CD4-positive, alpha-beta memory T cell (primary cell): ENCODE data around the gene DKK3. TPM values are rescaled to one million over a fixed set of nuclear protein-coding genes. Genes with fewer than 3 reads are reported as not detected.

Experiments used
- CTCF ChIA-PET: fragments of 350-600 bp; sonication (Branson Sonifier 250); formaldehyde crosslinking; loops from one replicate; lab custom pipeline; 2021; ENCODE audit warnings: inconsistent platforms; ENCODE audit not compliant: partially characterized antibody; lab: Charles Lee
- POLR2A ChIA-PET: fragments of 350-600 bp; sonication (Branson Sonifier 250); formaldehyde crosslinking; loops from one replicate; lab custom pipeline; 2021; ENCODE audit not compliant: partially characterized antibody; lab: Charles Lee
- DNase-seq, 5 donors: peaks; one replicate each; pipeline versions ENCODE4 v3.0.0 to v3.0.0-alpha.2; 2020 to 2022; ENCODE audit warnings: mixed read lengths in 1 of 5
- H3K27ac ChIP-seq: one replicate; pipeline ENCODE4 v1.7.0; 2013; ENCODE audit warnings: low read depth, low read length
- H3K27me3 ChIP-seq: 2 replicates; pipeline ENCODE4 v1.7.0; 2013; ENCODE audit warnings: mild to moderate bottlenecking, low read length, moderate library complexity; ENCODE audit not compliant: insufficient read depth
- H3K36me3 ChIP-seq: 2 replicates; pipeline ENCODE4 v1.7.0; 2013; ENCODE audit warnings: mild to moderate bottlenecking, low read length, moderate library complexity; ENCODE audit not compliant: insufficient read depth
- H3K4me1 ChIP-seq: 2 replicates; pipeline ENCODE4 v1.7.0; 2013; ENCODE audit warnings: mild to moderate bottlenecking, low read length, moderate library complexity; ENCODE audit not compliant: insufficient read depth
- H3K4me3 ChIP-seq, 2 donors: one replicate each; pipeline ENCODE4 v1.7.0; 2013; ENCODE audit warnings: low read length in 2 of 2, mild to moderate bottlenecking in 1 of 2
- H3K9me3 ChIP-seq, 2 donors: one replicate each; pipeline ENCODE4 v1.7.0; 2013; ENCODE audit warnings: low read length in 2 of 2, control low read depth in 1 of 2; ENCODE audit not compliant: control insufficient read depth in 1 of 2
- H3K27ac Mint-ChIP-seq, 7 donors: one replicate each; pipeline ENCODE4 v1.8.0; 2020 to 2021; ENCODE audit warnings: mixed read lengths in 7 of 7, mild to moderate bottlenecking in 6 of 7, inconsistent platforms in 3 of 7, moderate library complexity in 3 of 7
- H3K27me3 Mint-ChIP-seq, 2 donors: one replicate each; pipeline ENCODE4 v1.8.0; 2020 to 2021; ENCODE audit warnings: mixed read lengths in 2 of 2
- H3K36me3 Mint-ChIP-seq, 2 donors: one replicate each; pipeline ENCODE4 v1.8.0; 2020 to 2021; ENCODE audit warnings: mixed read lengths in 2 of 2, inconsistent platforms in 1 of 2, mild to moderate bottlenecking in 1 of 2
- H3K4me1 Mint-ChIP-seq, 4 donors: one replicate each; pipeline ENCODE4 v1.8.0; 2020 to 2021; ENCODE audit warnings: mixed read lengths in 4 of 4, mild to moderate bottlenecking in 1 of 4
- H3K4me3 Mint-ChIP-seq, 8 donors: one replicate each; pipeline ENCODE4 v1.8.0; 2020 to 2021; ENCODE audit warnings: mixed read lengths in 8 of 8, mild to moderate bottlenecking in 7 of 8, moderate library complexity in 6 of 8, inconsistent platforms in 3 of 8
- H3K9me3 Mint-ChIP-seq, 8 donors: one replicate each; pipeline ENCODE4 v1.8.0; 2020 to 2021; ENCODE audit warnings: mixed read lengths in 8 of 8, mild to moderate bottlenecking in 5 of 8, inconsistent platforms in 3 of 8, moderate library complexity in 1 of 8
- intact Hi-C: fragments of 100-400 bp; cut with micrococcal nuclease; formaldehyde crosslinking; loops from one replicate; pipeline ENCODE4 v1.15.1; 2023
- polyA plus RNA-seq, 2 donors: library from polyadenylated mRNA; unstranded; fragments of 300-500 nt; fragmentation: Illumina TruSeq; gene quantifications; one replicate each; pipeline ENCODE4 v1.2.3, GENCODE V29; 2021
- total RNA-seq, 2 experiments: library from RNA; stranded (reverse); gene quantifications; one replicate each; pipeline ENCODE4 v1.2.3, GENCODE V29; 2021

The DKK3 gene
- total and polyA plus RNA-seq, 4 experiments from 2014 or later: 0.89 to 3.1 (median 2.9) TPM; not detected in 1

- POLR2A ChIA-PET: no interaction called here
- no peaks in the 10 kb centered on the region for H3K9me3 Mint-ChIP-seq
- CTCF ChIA-PET: no interaction called here
- no peaks in the 10 kb centered on the region for H3K9me3 ChIP-seq
- no peaks in the 10 kb centered on the region for H3K36me3 ChIP-seq
- H3K27me3 Mint-ChIP-seq: peaks cover 1 to 2% of the 10 kb centered on the region in 2 donors
- H3K36me3 Mint-ChIP-seq: no peaks in the 10 kb centered on the region
- H3K4me3 ChIP-seq: no peak overlapping the region
- no peaks in the 10 kb centered on the region for H3K27me3 ChIP-seq
- no peak overlapping the region for H3K27ac ChIP-seq
- no peak overlapping the region for H3K4me3 Mint-ChIP-seq
- no peaks in the 10 kb centered on the region for H3K4me1 ChIP-seq
- no peak overlapping the region for H3K27ac Mint-ChIP-seq
- DNase-seq: no peak
- H3K4me1 Mint-ChIP-seq: peaks cover 0 to 1% (median 0%) of the 10 kb centered on the region in 4 donors
- intact Hi-C loops: no loop called here
These were observed 27.1 kb downstream of the DKK3 start for GRCh38 chr11:11981364-11981763.

- no peak overlapping the region for H3K4me3 Mint-ChIP-seq
- ChIA-PET POLR2A (no interaction called here), CTCF (interaction anchor here (5.4 kb wide), 1 partner anchor 14 kb away, joined by 27 read pairs; no protein-coding TSS in a partner anchor)
- intact Hi-C loops: no loop called here
- no peaks in the 10 kb centered on the region for H3K36me3 Mint-ChIP-seq
- Histone ChIP-seq H3K4me1 (no peaks in the 10 kb centered on the region), H3K36me3 (no peaks in the 10 kb centered on the region), H3K4me3 (no peak overlapping the region), H3K27me3 (no peaks in the 10 kb centered on the region), H3K9me3 (no peaks in the 10 kb centered on the region), H3K27ac (no peak overlapping the region)
- H3K27me3 Mint-ChIP-seq: peaks cover 1 to 2% of the 10 kb centered on the region in 2 donors
- H3K4me1 Mint-ChIP-seq: peaks cover 0 to 6% (median 1%) of the 10 kb centered on the region in 4 donors
- no peak for DNase-seq
- no peaks in the 10 kb centered on the region for H3K9me3 Mint-ChIP-seq
- no peak overlapping the region for H3K27ac Mint-ChIP-seq
These were observed 27.6 kb downstream of the DKK3 start for GRCh38 chr11:11980841-11981308.

DNA sequence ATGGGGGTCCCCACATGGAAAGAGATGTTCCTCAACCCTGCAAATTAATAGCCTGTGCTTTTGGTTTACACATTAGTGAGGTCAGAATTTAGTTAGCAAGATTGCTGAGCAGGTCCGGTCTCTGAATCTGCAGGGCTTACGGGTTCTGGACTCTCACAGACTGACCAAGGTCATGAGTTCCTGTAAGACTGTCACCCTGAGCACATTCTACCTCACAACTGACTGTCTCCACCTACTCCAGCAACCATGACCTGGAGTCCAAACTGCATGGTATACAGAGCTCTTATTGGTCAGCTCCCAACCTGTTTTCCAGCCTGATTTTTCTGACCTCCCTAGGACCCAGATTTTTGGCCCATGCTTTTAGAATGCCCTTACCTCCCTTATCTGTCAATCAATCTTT is 28.2 kb downstream of the DKK3 start:
- H3K4me1 ChIP-seq: peaks cover 5% of the 10 kb centered on the region
- Mint-ChIP-seq H3K4me3 (no peak overlapping the region), H3K4me1 (peaks cover 0 to 13% (median 7%) of the 10 kb centered on the region in 4 donors), H3K27me3 (peaks cover 1 to 2% of the 10 kb centered on the region in 2 donors), H3K9me3 (no peaks in the 10 kb centered on the region), H3K27ac (no peak overlapping the region), H3K36me3 (no peaks in the 10 kb centered on the region)
- no peak overlapping the region for H3K27ac ChIP-seq
- intact Hi-C loops: no loop called here
- ChIA-PET POLR2A (no interaction called here), CTCF (interaction anchor here (5.4 kb wide), 1 partner anchor 14 kb away, joined by 27 read pairs; no protein-coding TSS in a partner anchor)
- H3K27me3 ChIP-seq: no peaks in the 10 kb centered on the region
- DNase-seq: no peak
- no peaks in the 10 kb centered on the region for H3K36me3 ChIP-seq
- no peak overlapping the region for H3K4me3 ChIP-seq
- no peaks in the 10 kb centered on the region for H3K9me3 ChIP-seq

- H3K27me3 Mint-ChIP-seq: peaks cover 1 to 2% of the 10 kb centered on the region in 2 donors
- Histone ChIP-seq H3K4me3 (no peak overlapping the region), H3K4me1 (peaks cover 11% of the 10 kb centered on the region), H3K27me3 (no peaks in the 10 kb centered on the region), H3K27ac (no peak overlapping the region), H3K9me3 (no peaks in the 10 kb centered on the region), H3K36me3 (no peaks in the 10 kb centered on the region)
- H3K27ac Mint-ChIP-seq: peak overlapping the region in 1 of 7 donors; percentile 37
- H3K36me3 Mint-ChIP-seq: no peaks in the 10 kb centered on the region
- H3K4me3 Mint-ChIP-seq: no peak overlapping the region
- CTCF ChIA-PET: interaction anchor here (5.4 kb wide), 1 partner anchor 13 kb away, joined by 27 read pairs; no protein-coding TSS in a partner anchor
- no peak for DNase-seq
- no peaks in the 10 kb centered on the region for H3K9me3 Mint-ChIP-seq
- H3K4me1 Mint-ChIP-seq: peaks cover 4 to 19% (median 13%) of the 10 kb centered on the region in 4 donors
- POLR2A ChIA-PET: interaction anchor here (1.1 kb wide), 1 partner anchor 18 kb away, joined by 3 read pairs; no protein-coding TSS in a partner anchor
- intact Hi-C loops: no loop called here
These were observed 28.8 kb downstream of the DKK3 start for GRCh38 chr11:11979488-11980117.

- Mint-ChIP-seq H3K27ac (no peak overlapping the region), H3K4me1 (peaks cover 4 to 21% (median 14%) of the 10 kb centered on the region in 4 donors), H3K27me3 (peaks cover 1 to 2% of the 10 kb centered on the region in 2 donors), H3K36me3 (no peaks in the 10 kb centered on the region), H3K4me3 (no peak overlapping the region), H3K9me3 (no peaks in the 10 kb centered on the region)
- CTCF ChIA-PET: interaction anchor here (5.4 kb wide), 1 partner anchor 13 kb away, joined by 27 read pairs; no protein-coding TSS in a partner anchor
- Histone ChIP-seq H3K27me3 (no peaks in the 10 kb centered on the region), H3K9me3 (no peaks in the 10 kb centered on the region), H3K4me1 (peaks cover 11% of the 10 kb centered on the region), H3K4me3 (no peak overlapping the region), H3K36me3 (no peaks in the 10 kb centered on the region), H3K27ac (no peak overlapping the region)
- DNase-seq: no peak
- intact Hi-C loops: no loop called here
- POLR2A ChIA-PET: interaction anchor here (1.1 kb wide), 1 partner anchor 17 kb away, joined by 3 read pairs; no protein-coding TSS in a partner anchor
These were observed 29.5 kb downstream of the DKK3 start for GRCh38 chr11:11978792-11979487.

DNA sequence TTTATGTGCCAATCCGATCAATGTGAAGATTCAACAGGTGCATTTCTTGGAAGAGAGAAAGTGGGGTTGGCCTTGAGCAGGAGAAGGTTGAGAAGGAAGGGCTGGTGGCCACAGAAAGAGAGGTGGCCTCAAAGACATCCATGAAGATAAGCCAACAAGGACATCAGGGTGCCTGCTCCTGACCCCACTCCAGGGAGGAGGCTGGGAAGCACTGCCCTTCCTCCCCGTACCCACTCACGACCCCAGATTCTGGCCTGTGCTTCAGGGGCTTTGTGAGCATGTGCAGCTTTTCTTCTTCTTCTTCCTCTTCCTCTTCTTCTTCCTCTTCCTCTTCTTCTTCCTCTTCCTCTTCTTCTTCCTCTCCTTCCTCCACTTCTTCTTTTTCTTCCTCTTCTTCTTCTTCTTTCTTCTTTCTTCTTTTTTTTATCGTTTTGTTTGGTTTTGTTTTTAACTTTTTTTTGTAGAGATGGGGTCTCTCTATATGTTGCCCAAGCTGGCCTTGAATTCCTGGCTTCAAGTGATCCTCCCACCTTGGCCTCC is 30.3 kb downstream of the DKK3 start:
- Mint-ChIP-seq H3K9me3 (no peaks in the 10 kb centered on the region), H3K27ac (peak overlapping the region in 1 of 7 donors; percentile 1), H3K4me3 (no peak overlapping the region), H3K36me3 (no peaks in the 10 kb centered on the region), H3K4me1 (peaks cover 4 to 21% (median 14%) of the 10 kb centered on the region in 4 donors), H3K27me3 (peaks cover 1 to 2% of the 10 kb centered on the region in 2 donors)
- Histone ChIP-seq H3K27me3 (no peaks in the 10 kb centered on the region), H3K27ac (no peak overlapping the region), H3K36me3 (no peaks in the 10 kb centered on the region), H3K9me3 (no peaks in the 10 kb centered on the region), H3K4me1 (peaks cover 11% of the 10 kb centered on the region), H3K4me3 (no peak overlapping the region)
- ChIA-PET POLR2A (interaction anchor here (1.1 kb wide), 1 partner anchor 17 kb away, joined by 3 read pairs; no protein-coding TSS in a partner anchor), CTCF (interaction anchor here (0.7 to 5.4 kb wide), 2 partner anchors 12 to 66 kb away, joined by 3 to 27 read pairs; no protein-coding TSS in a partner anchor)
- no peak for DNase-seq
- intact Hi-C loops: no loop called here
